HG03097 (cell line): ENCODE measurements around the gene RPS23.
"Not testable (repeated sequence)": the region's sequence is repeated elsewhere in the genome, so short reads cannot be mapped to it uniquely, and the experiment has no call there.

ENCODE experiments used
- ATAC-seq: cut with Tn5 transposase; IDR thresholded peaks from one replicate; pipeline ENCODE4 v1.9.1; 2021; ENCODE audit not compliant: unreplicated experiment, low FRiP score

Gene RPS23

GRCh38 chr5:82290908-82291307 is 12.8 kb upstream of the RPS23 start:
- no peak for ATAC-seq

GRCh38 chr5:82290005-82290404 is 11.9 kb upstream of the RPS23 start:
- no peak for ATAC-seq

DNA sequence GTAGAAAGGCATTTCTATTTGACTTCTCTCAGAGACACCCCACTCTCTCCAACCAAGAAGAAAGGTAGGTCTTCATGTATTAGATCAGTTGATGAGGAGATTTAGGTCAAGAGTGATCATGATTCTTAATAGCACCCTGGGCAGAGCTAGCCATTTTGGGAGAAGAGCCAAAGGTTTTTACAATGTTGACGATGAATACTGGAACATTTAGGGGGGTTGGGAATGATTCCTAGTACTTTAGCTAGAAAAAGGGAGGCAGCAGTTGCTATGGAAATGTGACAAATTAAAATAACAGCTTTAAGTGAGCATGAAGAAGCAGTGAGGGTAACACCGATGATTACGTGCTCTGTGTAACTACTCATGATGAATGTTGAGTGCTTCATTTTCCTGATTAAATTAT is 9.5 kb upstream of the RPS23 start:
- ATAC-seq = no peak

DNA sequence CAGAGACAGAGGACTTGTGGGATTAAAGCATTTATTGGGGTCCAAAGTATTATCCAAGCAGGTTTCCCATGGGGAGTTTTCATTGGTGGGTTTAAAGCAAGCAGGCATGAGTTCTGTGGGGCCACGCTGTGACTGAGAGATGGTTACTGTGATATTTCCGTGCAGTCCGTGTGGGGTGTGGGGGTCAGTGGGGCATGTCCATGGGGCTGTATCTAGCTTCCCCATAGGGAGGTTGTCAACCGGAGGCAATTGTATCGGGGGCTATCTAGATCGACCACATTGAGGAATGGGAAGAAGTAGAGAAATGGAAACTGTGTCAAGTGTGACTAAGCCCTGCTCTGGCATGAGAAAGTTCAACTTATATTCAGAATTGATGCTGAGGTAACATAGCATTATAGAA is 7.1 kb upstream of the RPS23 start:
- ATAC-seq = no peak

- ATAC-seq = no peak
These were observed 5.7 kb upstream of the RPS23 start for GRCh38 chr5:82283893-82284292.

- no peak for ATAC-seq
These were observed 687 bp upstream of the RPS23 start for GRCh38 chr5:82278711-82279370.

DNA sequence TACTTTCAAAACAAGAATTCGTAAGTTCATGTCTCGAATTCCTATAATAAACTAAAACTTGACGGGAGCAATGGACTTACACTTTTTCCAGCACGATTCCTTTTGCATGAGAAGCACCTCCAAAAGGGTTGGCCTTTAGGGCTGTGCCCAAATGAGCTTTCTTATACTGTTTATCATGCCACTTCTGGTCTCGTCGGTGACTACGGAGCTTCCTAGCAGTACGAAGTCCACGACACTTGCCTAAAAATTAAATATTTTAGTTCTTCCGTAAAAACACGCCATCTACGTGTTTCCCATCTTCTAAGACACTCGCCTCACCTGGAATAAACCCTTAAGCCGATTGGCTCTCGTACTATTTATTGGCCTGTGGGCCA is 554 bp downstream of the RPS23 start:
- ATAC-seq = no peak

DNA sequence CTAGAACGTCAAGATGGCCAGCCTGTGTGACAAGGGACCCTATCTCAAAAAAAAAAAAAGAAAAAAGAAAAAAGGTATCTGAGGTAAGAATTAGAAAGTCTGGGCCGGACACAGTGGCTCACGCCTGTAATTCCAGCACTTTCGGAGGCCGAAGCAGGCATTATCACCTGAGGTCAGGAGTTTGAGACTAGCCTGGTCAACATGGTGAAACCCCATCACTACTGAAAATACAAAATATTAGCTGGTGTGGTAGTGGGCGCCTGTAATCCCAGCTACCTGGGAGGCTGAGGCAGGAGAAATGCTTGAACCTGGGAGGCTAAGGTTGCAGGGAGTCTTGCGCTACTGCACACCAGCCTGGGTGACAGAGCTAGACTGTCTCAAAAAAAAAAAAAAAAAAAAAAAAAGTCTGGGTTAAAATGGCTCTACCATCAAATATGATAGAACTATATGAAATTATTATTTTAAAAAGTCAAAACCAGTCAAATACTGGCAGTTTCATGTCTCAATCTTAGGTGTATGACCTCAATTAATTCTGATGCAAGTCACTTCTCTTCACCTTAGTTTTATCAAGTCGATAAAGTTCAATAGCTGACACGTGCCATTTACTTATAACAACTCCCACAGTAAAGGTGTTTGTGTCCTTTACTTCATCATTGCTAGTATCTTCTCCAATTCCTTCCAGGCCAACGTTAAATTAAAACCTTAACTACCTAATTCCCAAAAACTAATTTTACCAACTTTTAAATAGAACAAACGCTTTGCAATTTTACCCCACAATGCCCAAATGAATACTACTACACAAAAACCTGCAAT is 1.1 kb downstream of the RPS23 start:
- no peak for ATAC-seq

GRCh38 chr5:82275216-82275664 is 2.9 kb downstream of the RPS23 start:
- ATAC-seq = no peak

- no peak for ATAC-seq
These were observed 3.6 kb downstream of the RPS23 start for GRCh38 chr5:82274343-82275211.

DNA sequence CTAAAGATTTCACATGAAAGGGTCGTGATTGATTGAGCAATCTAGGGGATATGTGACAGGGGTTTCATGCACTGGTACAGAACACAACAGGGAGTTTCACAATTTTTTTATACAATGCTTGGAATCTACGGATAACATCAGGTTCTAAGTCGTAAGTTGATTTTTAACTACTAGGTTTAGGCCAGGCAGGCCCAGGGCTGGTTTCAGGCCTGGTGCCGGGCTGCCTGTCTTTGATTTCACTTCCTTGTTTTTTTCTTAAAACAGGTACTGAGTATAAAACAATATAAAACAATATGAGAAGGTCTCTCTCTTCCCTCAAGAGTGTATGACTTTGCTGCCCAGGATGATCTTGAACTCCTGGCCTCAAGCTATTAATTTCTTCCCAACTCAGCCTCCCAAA is 4.7 kb downstream of the RPS23 start:
- not testable (repeated sequence) for ATAC-seq

DNA sequence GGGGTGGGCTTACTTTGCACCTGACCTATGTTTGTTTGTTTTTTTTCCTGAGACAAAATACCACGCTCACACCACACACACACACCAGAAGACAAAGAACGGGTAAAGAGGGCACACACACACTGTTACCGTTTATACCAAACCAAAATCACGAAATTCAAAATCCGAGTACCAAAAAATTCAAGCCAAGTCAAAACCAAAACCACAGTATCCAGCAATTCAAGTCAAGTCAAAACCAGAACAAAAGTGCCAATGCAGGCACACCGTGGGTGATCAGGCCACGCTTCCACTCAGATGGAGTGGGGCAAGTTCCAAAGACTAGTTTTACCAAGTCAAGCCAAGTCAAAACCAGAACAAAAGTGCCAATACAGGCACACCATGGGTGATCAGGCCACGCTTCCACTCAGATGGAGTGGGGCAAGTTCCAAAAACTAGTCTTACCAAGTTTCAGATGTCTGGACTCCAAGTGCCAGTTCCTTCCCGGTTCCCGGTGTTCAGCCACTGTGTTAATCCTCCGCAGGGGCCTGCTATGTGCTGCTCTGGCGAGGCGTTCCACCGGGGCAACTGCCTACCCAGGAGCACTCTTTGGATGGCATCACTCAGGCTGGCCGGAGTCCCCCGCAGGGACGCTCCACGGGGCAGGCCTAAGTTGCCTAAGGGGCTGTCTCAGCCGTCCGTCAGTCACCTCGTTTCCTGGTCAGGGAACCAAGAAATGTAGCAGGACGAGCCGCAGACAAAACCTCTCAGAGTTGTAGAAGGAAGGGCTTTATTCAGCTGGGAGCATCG is 5.4 kb downstream of the RPS23 start:
- ATAC-seq = not testable (repeated sequence)

DNA sequence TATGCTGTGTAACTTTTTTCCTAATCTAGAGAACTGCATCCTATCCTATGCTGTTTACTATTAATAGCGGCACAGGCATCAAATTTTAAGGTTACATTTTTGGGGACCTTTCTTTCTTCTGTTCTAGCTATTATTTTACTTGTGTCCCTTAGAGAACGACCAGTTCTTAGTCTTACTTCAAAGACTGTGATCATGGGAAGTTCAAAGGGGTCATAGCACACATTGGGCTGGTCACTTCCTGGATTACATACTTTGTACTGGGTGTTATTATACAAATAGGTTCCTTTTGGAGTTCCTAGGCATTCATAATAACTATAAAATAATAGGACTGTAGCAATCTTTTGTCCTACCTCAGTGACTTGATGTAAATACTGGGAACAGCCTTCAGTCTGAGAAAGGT is 8.8 kb downstream of the RPS23 start:
- ATAC-seq = not testable (repeated sequence)

DNA sequence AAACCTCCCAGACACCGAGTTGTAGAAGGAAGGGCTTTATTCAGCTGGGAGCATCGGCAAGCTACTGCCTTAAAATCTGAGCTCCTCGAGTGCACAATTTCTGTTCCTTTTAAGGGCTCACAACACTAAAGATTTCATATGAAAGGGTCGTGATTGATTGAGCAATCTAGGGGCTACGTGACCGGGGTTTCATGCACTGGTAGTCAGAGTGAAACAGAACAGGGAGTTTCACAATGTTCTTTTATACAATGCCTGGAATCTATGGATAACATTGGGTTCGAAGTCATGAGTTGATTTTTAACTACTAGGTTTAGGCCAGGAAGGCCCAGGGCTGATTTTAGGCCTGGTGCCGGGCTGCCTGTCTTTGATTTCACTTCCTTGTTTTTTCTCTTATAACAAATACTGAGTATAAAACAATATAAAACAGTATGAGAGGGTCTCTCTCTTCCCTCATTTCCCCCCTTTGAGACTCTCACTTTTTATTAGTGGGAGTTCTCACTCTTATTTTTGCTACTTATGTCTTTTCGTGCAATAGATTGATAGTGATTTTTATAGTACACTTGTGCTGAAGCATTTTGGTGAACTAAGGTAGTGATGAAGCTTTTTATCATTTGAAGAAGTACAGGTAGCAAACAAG is 10.7 kb downstream of the RPS23 start:
- not testable (repeated sequence) for ATAC-seq

DNA sequence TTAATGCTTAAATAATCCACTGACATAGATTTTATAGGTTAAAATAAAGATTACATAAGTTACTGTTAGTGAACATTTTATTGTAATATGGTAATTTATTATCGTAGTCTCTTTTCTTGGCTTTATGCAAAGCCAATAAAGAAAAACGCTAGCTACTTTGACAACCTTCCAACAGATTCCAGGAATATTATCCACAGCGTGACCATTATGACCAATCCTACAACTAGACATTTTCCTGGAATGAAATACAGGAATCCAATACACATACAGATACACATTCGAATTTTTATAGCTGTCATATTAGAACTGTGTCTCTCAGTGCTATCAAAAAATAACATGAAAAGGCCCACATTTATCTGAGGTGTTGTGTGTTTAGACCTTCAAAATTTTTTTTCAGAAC is 13.1 kb downstream of the RPS23 start:
- no peak for ATAC-seq

DNA sequence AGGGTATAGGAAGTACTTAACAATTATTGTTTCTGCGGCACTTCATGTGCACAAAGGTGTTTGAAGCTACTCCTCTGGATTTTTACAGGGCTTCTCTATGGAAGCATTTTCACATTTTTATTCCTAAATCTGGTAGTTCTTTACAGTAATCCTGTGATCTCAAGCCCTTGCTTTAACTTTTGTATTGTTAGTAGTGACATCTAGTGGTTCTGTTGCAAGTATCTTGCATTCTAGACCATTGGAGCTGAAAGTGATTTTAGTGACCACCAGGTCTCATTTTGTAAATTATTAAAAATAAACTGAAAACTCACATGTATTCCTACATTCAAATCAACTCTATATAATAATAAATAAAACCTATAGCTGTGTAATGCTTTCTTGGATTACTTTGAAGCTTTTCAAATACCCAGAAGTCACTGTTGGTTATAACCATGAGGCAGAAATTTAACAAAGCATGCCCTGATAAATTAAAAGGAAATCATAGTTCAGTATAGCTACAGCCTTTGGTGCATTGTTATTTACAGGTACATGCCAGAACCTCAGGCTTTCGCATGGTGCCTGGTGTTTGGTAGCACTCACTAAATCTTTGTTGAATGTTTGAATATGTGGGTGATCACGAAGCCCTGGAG is 18.9 kb downstream of the RPS23 start:
- no peak for ATAC-seq

- ATAC-seq = no peak
These were observed 20.4 kb downstream of the RPS23 start for GRCh38 chr5:82257729-82258128.

- ATAC-seq = no peak
These were observed 20.9 kb downstream of the RPS23 start for GRCh38 chr5:82257247-82257646.

DNA sequence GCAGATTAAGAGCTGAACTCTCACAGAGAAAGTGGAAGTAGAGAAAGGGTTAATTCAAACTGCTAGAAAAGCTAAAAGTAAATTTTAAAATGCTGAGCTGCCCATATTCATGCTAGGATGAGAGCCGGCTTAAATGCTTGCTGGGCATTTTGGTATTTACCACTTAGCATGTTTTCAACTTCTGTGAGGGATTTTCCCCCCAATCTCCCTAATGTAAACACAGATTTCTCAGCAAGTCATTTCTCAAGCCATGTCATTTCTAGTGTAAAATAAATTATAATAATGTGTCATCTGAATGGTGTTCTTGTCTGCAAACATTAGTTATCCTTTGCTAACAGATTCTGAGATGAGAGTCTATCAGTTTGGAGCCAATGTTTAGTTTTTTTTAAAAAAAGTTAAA is 22.3 kb downstream of the RPS23 start:
- ATAC-seq = no peak

DNA sequence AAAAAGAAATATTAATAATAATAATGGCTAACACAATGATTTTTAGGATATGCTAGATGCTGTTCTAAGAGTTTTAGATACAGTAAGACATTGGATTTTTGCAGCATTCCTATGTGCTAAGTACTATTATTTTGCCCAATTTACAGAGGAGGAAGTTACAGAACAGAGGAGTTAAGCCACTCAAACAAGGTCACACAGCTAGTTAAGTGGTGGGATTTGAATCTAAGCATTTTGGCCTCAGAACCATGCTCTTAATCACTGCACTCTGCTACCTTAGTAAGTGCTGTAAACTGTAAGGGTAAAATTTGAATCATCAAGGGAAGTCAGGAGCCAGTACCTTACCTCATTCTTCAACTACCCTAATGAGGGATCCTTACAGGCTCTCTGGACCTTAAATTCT is 25.4 kb downstream of the RPS23 start:
- no peak for ATAC-seq
